Nephron progenitor cell (in vitro differentiated cells): ENCODE results near the gene FHL1.

ENCODE experiments used
- DNase-seq: peaks from one replicate; pipeline ENCODE4 v3.0.0; 2021
- H3K27ac Mint-ChIP-seq: 2 replicates; pipeline ENCODE4 v1.8.0; 2021; ENCODE audit warnings: mild to moderate bottlenecking, moderate library complexity, mixed read lengths
- H3K27me3 Mint-ChIP-seq: 2 replicates; pipeline ENCODE4 v1.8.0; 2021; ENCODE audit warnings: mild to moderate bottlenecking, low read depth, mixed read lengths; ENCODE audit not compliant: poor library complexity
- H3K36me3 Mint-ChIP-seq: 2 replicates; pipeline ENCODE4 v1.8.0; 2021; ENCODE audit warnings: low read depth, mixed read lengths
- H3K4me1 Mint-ChIP-seq: 2 replicates; pipeline ENCODE4 v1.8.0; 2021; ENCODE audit warnings: mixed read lengths
- H3K4me3 Mint-ChIP-seq: 2 replicates; pipeline ENCODE4 v1.8.0; 2021; ENCODE audit warnings: mild to moderate bottlenecking, moderate library complexity, mixed read lengths
- H3K9me3 Mint-ChIP-seq: 2 replicates; pipeline ENCODE4 v1.8.0; 2021; ENCODE audit warnings: mild to moderate bottlenecking, moderate library complexity, mixed read lengths
- CTCF ChIP-seq: fragments of 200-600 bp; sonication (generic); IDR thresholded peaks from 2 replicates; pipeline ENCODE4 v1.5.0; 2021; ENCODE audit warnings: antibody characterized with exemption

The FHL1 gene

GRCh38 chrX:136206916-136207315 is 59.6 kb downstream of the FHL1 start:
- peaks cover 17% of the 10 kb centered on the region for H3K36me3 Mint-ChIP-seq
- H3K27ac Mint-ChIP-seq, result no peak overlapping the region
- peaks cover 17% of the 10 kb centered on the region for H3K9me3 Mint-ChIP-seq
- TF ChIP-seq CTCF, result no peak
- peaks cover 24% of the 10 kb centered on the region for H3K4me1 Mint-ChIP-seq
- H3K4me3 Mint-ChIP-seq, result no peak overlapping the region
- H3K27me3 Mint-ChIP-seq, result peaks cover 10% of the 10 kb centered on the region
- no peak for DNase-seq

DNA sequence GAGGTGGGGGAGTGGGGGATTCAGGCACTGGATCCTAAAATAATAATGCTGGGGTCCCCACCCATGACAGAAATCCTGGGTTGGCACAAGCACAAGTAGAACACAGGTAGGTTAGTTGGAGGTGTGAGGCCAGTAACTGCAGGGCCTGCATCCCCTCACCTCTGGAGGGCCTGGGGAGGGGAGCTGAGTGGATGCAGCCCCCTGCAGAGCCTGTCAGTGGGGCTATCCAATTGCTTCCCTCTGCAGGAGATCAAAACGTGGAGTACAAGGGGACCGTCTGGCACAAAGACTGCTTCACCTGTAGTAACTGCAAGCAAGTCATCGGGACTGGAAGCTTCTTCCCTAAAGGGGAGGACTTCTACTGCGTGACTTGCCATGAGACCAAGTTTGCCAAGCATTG is 60.2 kb downstream of the FHL1 start:
- H3K9me3 Mint-ChIP-seq, result peaks cover 17% of the 10 kb centered on the region
- TF ChIP-seq CTCF, result no peak
- peaks cover 26% of the 10 kb centered on the region for H3K4me1 Mint-ChIP-seq
- peaks cover 10% of the 10 kb centered on the region for H3K27me3 Mint-ChIP-seq
- H3K27ac Mint-ChIP-seq, result no peak overlapping the region
- H3K36me3 Mint-ChIP-seq, result peaks cover 17% of the 10 kb centered on the region
- DNase-seq, result no peak
- no peak overlapping the region for H3K4me3 Mint-ChIP-seq

GRCh38 chrX:136209016-136209738 is 61.8 kb downstream of the FHL1 start:
- TF ChIP-seq CTCF, result peak; percentile 32
- no peak overlapping the region for H3K27ac Mint-ChIP-seq
- H3K4me3 Mint-ChIP-seq, result no peak overlapping the region
- DNase-seq, result peak; percentile 15
- peaks cover 17% of the 10 kb centered on the region for H3K36me3 Mint-ChIP-seq
- H3K27me3 Mint-ChIP-seq, result peaks cover 10% of the 10 kb centered on the region
- H3K9me3 Mint-ChIP-seq, result peaks cover 22% of the 10 kb centered on the region
- H3K4me1 Mint-ChIP-seq, result peaks cover 19% of the 10 kb centered on the region

DNA sequence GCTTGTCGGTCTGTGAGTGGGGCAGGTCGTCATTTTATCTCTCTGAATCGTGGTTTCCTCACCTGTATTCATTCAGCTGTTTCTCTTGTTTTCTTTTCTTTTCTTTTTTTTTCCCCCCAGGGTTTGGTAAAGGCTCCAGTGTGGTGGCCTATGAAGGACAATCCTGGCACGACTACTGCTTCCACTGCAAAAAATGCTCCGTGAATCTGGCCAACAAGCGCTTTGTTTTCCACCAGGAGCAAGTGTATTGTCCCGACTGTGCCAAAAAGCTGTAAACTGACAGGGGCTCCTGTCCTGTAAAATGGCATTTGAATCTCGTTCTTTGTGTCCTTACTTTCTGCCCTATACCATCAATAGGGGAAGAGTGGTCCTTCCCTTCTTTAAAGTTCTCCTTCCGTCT is 62.4 kb downstream of the FHL1 start:
- peaks cover 24% of the 10 kb centered on the region for H3K4me1 Mint-ChIP-seq
- no peak overlapping the region for H3K4me3 Mint-ChIP-seq
- no peak for TF ChIP-seq CTCF
- H3K36me3 Mint-ChIP-seq, result peaks cover 17% of the 10 kb centered on the region
- no peak overlapping the region for H3K27ac Mint-ChIP-seq
- H3K9me3 Mint-ChIP-seq, result peaks cover 28% of the 10 kb centered on the region
- peaks cover 10% of the 10 kb centered on the region for H3K27me3 Mint-ChIP-seq
- DNase-seq, result no peak

- peaks cover 26% of the 10 kb centered on the region for H3K4me1 Mint-ChIP-seq
- no peak for DNase-seq
- H3K27ac Mint-ChIP-seq, result no peak overlapping the region
- H3K4me3 Mint-ChIP-seq, result no peak overlapping the region
- H3K9me3 Mint-ChIP-seq, result peaks cover 33% of the 10 kb centered on the region
- H3K36me3 Mint-ChIP-seq, result peaks cover 17% of the 10 kb centered on the region
- TF ChIP-seq CTCF, result no peak
- peaks cover 10% of the 10 kb centered on the region for H3K27me3 Mint-ChIP-seq
Observed at GRCh38 chrX:136210243-136210642, 62.9 kb downstream of the FHL1 start.

GRCh38 chrX:136210806-136211205 is 63.5 kb downstream of the FHL1 start:
- DNase-seq, result no peak
- no peak for TF ChIP-seq CTCF

More at GRCh38 chrX:136210806-136211205, 63.5 kb downstream of the FHL1 start:
- Mint-ChIP-seq H3K36me3 (peaks cover 17% of the 10 kb centered on the region), H3K27ac (no peak overlapping the region), H3K4me1 (peaks cover 26% of the 10 kb centered on the region), H3K9me3 (peaks cover 34% of the 10 kb centered on the region), H3K27me3 (peaks cover 6% of the 10 kb centered on the region), H3K4me3 (no peak overlapping the region)
